NCI-H2171 (cell line): Measurements from ENCODE around the gene YWHAE.
"Not testable (repeated sequence)": the region's sequence is repeated elsewhere in the genome, so short reads cannot be mapped to it uniquely, and the experiment has no call there.

Experiments
- DNase-seq: peaks from one replicate; lab custom pipeline; 2025; lab: John Stamatoyannopoulos, UW

Gene YWHAE

GRCh38 chr17:1412185-1413110, 12.4 kb upstream of the YWHAE start:
- no peak for DNase-seq

GRCh38 chr17:1402262-1402586, 2.2 kb upstream of the YWHAE start:
- no peak for DNase-seq

GRCh38 chr17:1398931-1399678, 917 bp downstream of the YWHAE start:
- no peak for DNase-seq

GRCh38 chr17:1398028-1398427, 2.0 kb downstream of the YWHAE start:
- DNase-seq, result no peak

DNA sequence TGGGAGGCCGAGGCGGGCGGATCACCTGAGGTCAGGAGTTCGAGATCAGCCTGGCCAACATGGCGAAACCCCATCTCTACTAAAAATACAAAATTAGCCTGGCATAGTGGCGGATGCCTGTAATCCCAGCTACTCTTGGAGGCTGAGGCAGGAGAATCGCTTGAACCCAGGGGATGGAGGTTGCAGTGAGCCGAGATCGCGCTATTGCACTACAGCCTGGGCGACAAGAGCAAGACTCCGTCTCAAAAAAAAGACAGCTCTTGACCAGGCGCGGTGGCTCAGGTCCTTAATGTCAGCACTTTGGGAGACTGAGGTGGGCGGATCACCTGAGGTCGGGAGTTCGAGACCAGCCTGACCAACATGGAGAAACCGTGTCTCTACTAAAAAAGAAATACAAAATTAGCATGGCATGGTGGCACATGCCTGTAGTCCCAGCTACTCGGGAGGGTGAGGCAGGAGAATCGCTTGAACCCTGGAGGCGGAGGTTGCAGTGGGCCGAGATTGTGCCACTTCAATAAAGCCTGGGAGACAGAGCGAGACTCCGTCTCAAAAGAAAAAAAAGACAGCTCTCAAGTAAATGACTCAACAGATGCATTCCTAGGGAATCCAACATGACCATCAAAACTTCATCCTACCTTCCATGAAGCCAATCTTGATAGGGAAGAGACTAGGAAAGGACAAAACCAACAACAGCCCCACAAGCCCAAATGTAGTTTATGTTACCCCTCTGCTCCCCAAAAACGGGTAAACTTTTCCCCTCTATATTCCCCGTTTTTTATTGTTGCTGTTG, 4.0 kb downstream of the YWHAE start:
- DNase-seq, result not testable (repeated sequence)

- no peak for DNase-seq
These were observed 8.4 kb downstream of the YWHAE start for GRCh38 chr17:1391577-1391976.

GRCh38 chr17:1390432-1391367, 9.3 kb downstream of the YWHAE start:
- DNase-seq, result no peak

- not testable (repeated sequence) for DNase-seq
These were observed 12.4 kb downstream of the YWHAE start for GRCh38 chr17:1387490-1388227.

DNA sequence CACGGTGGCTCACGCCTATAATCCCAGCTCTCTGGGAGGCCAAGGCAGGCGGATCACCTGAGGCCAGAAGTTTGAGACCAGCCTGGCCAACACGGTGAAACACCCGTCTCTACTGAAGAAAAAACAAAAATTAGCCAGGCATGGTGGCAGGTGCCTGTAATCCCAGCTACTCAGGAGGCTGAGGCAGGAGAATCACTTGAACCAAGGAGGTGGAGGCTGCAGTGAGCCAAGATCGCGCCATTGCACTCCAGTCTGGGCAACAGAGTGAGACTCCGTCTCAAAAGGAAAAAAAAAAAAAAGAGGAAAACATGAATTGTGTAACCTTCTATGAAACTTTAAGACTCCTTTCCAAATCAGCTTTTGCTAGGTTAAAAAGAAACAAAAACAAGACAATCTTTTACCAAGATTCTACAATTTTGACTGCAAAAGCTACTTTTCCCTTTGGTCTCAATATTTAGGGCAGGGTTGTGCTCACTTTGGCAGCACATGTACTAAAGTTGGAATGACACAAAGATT, 13.3 kb downstream of the YWHAE start:
- not testable (repeated sequence) for DNase-seq

DNA sequence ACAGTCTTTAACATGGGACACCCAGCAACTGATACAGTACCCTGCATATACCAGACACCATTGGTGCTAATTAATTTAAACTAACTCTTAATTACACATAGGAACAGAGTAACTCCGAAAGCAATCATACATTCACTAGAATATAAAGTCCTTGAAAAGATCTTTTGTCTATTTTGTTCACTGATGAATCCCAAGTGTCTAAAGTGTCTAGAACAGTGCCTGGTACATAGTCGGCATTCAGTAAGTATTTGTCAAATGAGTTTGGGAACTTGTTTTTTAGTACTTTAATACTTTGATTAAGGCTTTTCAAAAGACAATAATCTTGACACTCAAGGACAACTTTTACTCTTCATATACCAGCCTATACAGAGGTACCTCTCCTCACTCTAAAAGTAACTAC, 13.8 kb downstream of the YWHAE start:
- no peak for DNase-seq

- DNase-seq, result no peak
These were observed 14.2 kb downstream of the YWHAE start for GRCh38 chr17:1385861-1386260.

DNA sequence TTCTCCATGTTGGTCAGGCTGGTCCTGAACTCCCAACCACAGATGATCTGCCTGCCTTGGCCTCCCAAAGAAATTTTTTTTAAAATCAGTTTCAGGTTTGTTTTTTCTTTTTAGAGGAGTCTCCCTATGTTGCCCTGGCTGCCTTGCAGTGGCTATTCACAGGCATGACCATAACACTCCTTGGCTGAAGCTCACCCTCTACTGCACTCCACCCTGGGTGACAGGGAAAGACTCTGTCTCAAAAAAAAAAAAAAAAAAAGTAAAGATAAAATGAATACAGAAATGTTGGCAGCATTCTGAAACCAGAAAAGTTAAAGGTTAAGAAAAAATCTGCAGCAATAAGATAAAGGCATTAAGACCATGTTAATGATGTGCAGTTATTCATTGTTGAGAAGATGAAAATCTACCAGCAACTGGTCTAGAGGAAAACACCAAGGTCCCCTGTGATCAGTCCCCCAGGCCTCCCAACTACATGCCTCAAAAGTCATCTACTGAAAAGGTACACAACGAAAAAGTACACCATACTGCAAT, 15.1 kb downstream of the YWHAE start:
- no peak for DNase-seq

DNA sequence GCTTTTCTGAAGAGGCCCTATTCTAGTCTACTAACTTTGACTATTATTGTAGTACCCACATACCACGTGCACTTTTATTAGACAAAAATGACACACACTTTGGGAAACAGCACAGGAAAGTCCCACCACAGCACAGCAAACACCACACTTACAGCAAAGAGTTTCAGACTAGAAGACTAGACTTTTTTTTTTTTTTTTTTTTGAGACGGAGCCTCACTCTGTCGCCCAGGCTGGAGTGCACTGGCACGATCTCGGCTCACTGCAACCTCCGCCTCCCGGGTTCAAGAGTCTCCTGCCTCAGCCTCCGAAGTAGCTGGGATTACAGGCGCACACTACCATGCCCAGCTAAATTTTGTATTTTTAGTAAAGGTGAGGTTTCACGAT, 20.1 kb downstream of the YWHAE start:
- DNase-seq, result no peak

DNA sequence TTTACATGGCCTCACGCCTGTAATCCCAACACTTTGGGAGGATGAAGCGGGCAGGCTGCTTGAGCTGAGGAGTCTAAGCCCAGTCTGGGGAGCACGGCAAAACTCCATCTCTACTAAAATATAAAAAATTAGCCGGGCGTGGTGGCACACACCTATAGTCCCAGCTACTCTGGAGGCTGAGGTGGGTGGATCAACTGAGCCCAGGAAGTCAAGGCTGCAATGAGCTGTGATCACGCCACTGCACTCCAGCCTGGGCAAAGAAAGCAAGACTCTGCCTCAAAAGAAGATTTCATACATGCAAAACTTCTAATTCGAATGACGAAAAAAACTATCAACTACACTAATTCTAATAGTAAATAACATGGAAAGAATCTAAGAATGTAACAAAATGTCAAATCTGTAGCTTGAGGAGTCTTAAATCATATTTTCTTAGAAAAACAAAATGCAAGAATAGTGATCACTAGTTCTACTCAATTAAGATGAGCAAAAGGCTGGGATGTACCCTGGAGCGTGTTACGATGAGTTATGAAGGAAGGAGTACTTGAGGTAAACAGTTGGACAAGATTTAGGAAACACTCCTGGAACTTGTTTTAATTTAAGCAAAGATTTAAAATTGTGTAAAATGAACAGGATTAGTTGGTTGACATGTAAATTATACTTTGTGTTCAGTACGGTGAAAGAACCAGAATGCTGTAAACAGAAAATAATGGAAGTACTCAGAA, 20.7 kb downstream of the YWHAE start:
- DNase-seq, result no peak

DNA sequence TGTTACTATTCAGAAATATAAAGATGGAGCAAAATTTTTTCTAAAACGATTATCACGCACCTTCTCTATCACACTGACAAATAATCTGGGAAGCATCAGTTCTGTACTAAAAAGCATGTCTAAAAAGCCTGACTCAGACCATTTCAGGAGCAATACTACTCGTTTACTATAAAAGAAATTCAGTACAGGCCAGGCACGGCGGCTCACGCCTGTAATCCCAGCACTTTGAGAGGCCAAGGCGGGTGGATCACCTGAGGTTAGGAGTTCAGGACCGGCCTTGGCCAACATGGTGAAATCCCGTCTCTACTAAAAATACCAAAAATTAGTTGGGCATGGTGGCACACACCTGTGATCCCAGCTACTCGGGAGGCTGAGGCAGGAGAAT, 21.6 kb downstream of the YWHAE start:
- not testable (repeated sequence) for DNase-seq

DNA sequence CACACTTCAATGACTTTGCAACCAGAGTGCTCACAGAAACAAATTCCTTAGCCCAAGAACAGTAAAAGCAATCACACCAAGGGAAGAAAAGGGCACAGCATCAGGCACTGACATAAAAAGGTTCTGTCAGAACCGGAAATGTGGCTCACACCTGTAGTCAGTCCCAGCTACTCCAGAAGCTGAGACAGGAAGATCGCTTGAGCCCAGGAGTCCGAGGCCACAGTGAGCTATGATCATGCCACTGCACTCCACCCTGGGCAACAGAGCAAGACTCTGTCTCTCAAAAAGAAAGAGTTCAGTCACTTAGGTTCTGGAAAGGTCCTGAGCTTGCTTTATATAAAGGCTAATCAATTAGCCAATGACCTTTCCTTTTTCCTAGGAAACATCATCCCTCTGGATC, 22.7 kb downstream of the YWHAE start:
- DNase-seq, result no peak

- DNase-seq, result no peak
These were observed 24.0 kb downstream of the YWHAE start for GRCh38 chr17:1376061-1376460.

DNA sequence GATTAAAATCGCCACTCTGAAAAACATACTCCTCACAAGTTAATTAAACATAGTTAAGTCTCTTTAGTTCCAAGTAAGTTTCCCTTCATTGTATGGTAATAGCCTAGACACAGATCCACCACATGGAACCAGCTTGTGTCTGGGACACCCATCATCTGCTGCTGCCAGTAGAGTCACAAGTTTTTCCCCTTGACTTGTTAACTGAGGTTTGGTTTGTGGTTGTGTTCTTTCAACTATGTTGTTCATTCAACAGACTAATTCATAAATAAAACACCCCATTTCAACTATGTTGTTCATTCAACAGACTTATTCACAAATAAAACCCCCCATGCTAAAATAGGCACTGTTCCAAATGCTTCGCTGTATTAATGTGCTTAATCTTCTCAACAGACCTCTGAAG, 24.4 kb downstream of the YWHAE start:
- no peak for DNase-seq

DNA sequence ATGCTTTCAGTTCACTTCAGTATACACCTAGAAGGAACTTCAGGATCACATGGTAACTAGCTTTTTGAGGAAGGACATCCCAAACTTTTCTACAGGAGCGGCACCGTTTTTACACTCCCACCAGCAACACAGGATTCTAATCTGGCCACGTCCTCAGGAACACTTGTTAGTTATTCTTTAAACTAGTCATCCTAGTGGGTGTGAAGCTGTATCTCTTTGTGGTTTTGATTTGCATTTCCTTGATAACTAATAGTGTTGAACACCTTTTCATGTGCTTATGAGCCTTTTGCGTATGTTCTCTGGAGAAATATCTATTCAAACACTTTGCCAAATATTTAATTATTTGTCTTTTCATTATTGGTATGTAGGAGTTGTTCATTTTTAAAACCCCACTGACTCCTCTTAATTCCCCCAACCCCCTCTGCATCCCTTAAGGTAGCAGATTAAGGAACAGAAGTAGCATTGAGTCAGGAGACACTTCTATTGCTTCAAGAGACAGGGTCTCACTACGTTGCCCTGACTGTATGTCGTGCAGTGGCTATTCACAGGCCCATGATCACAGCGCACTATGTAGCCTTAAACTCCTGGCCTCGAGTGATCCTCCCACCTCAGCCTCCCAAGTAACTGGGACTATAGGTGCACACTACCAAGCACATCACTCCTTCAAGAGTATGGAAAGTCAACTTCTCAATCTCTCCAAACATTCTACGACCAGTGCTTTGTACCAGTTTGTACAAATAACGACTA, 25.4 kb downstream of the YWHAE start:
- DNase-seq, result no peak
